Esophagus muscularis mucosa (tissue), 3 donors: ENCODE results near the gene HLA-E.

Source experiments
- POLR2A ChIP-seq: fragments of 450-650 bp; IDR thresholded peaks from one replicate; pipeline ENCODE4 v1.6.1; 2017; ENCODE audit warnings: antibody characterized with exemption, moderate library complexity, mild to moderate bottlenecking, low read depth
- TF ChIP-seq, protein P1 (sequence below), 3 experiments: fragments of 200-600 bp in 2 of 3; fragments of 450-650 bp in 1 of 3; sonication (generic) in 2 of 3; IDR thresholded peaks; one replicate each; pipeline ENCODE4 v1.5.1; 2017 to 2019; ENCODE audit warnings: antibody characterized with exemption in 3 of 3, mild to moderate bottlenecking in 2 of 3, moderate library complexity in 1 of 3

DNA sequence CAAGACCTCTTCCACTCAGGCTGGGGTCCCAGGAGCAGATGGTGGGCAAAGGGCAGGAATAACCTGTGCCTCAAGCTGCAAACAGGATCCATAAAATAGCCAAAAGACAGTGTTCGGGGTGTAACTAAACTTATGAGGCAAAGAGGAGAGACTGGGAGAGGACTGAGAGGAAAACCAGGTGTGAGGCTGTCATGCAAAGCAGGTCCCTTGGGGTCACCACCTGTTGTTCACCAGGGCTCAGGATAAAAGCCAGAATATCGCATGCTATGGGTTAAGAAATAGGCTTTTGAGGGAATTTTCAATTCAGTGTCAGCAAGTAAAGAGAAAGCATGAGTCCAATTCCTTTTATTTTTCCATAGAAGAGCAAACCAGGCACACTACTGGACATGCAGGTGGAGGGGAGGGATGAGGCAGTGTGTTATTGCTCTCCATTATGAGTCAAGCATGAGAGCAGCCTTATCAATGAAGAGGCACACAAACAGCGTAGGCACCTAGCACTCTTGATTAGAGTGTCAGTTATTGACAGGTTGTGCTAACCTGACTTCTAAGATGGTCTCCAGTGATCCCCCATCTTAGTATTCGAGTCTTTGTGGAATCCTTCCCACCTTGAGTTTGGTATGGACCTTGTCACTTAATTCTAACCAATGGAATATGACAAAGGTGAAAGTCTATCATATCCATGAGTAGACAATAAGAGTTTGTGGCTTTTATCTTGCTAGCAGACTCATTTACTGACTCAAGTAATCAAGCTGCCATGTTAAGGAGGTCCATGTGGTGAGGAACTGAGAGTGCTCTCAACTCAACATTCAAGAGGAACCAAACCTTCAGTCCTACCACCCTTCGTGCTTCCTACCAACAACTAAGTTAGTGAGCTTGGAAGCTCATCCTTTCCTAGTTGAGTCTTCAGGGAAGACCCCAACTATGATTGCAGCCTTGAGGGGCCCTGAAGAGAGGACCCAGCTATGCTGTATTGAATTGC lies 18.8 kb downstream of the HLA-E start:
- TF ChIP-seq POLR2A = no peak
- TF ChIP-seq, protein P1, sequence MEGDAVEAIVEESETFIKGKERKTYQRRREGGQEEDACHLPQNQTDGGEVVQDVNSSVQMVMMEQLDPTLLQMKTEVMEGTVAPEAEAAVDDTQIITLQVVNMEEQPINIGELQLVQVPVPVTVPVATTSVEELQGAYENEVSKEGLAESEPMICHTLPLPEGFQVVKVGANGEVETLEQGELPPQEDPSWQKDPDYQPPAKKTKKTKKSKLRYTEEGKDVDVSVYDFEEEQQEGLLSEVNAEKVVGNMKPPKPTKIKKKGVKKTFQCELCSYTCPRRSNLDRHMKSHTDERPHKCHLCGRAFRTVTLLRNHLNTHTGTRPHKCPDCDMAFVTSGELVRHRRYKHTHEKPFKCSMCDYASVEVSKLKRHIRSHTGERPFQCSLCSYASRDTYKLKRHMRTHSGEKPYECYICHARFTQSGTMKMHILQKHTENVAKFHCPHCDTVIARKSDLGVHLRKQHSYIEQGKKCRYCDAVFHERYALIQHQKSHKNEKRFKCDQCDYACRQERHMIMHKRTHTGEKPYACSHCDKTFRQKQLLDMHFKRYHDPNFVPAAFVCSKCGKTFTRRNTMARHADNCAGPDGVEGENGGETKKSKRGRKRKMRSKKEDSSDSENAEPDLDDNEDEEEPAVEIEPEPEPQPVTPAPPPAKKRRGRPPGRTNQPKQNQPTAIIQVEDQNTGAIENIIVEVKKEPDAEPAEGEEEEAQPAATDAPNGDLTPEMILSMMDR (IDR thresholded peaks at IDR 0.05) = no peak
